Spleen (tissue), 11 donors: ENCODE results near the gene REPS2. TPM values are rescaled to one million over a fixed set of nuclear protein-coding genes. Genes with fewer than 3 reads are reported as not detected.

ENCODE experiments used
- DNase-seq: peaks from one replicate; pipeline ENCODE4 v3.0.0-alpha.2; 2020
- H3K27ac ChIP-seq, 8 donors: fragments of 200-600 bp; sonication (generic) in 7 of 8; 1 replicate in 4 of 8; 2 replicates in 4 of 8; pipeline versions ENCODE4 v1.5.0 to v1.8.0; 2016 to 2021; ENCODE audit warnings: inconsistent platforms in 4 of 8, mild to moderate bottlenecking in 4 of 8, moderate library complexity in 1 of 8
- H3K27me3 ChIP-seq, 7 donors: fragments of 200-600 bp; sonication (generic) in 6 of 7; replicated peaks in 1 of 7; 1 replicate in 4 of 7; 2 replicates in 3 of 7; pipeline versions ENCODE4 v1.5.0 to v1.8.0; 2016 to 2021; ENCODE audit warnings: inconsistent platforms in 3 of 7, mild to moderate bottlenecking in 1 of 7
- H3K36me3 ChIP-seq, 6 donors: fragments of 200-600 bp; sonication (generic) in 5 of 6; 1 replicate in 4 of 6; 2 replicates in 2 of 6; pipeline versions ENCODE4 v1.5.0 to v1.8.0; 2016 to 2021; ENCODE audit warnings: inconsistent platforms in 2 of 6
- H3K4me1 ChIP-seq, 6 donors: fragments of 200-600 bp; sonication (generic) in 5 of 6; 1 replicate in 3 of 6; 2 replicates in 3 of 6; pipeline versions ENCODE4 v1.5.0 to v1.8.0; 2016 to 2021; ENCODE audit warnings: inconsistent platforms in 3 of 6
- H3K4me3 ChIP-seq, 8 donors: fragments of 200-600 bp; sonication (generic) in 7 of 8; 1 replicate in 4 of 8; 2 replicates in 4 of 8; pipeline versions ENCODE4 v1.5.0 to v1.8.0; 2016 to 2021; ENCODE audit warnings: inconsistent platforms in 4 of 8, mild to moderate bottlenecking in 4 of 8, moderate library complexity in 2 of 8
- H3K9me3 ChIP-seq, 8 donors: fragments of 200-600 bp; sonication (generic) in 7 of 8; 1 replicate in 4 of 8; 2 replicates in 4 of 8; pipeline versions ENCODE4 v1.5.0 to v1.8.0; 2016 to 2021; ENCODE audit warnings: inconsistent platforms in 4 of 8
- CTCF ChIP-seq, 11 experiments: fragments of 200-600 bp in 7 of 11; fragments of 450-650 bp in 4 of 11; sonication (generic) in 4 of 11; IDR thresholded peaks in 8 of 11; conservative IDR thresholded peaks in 3 of 11; 1 replicate in 7 of 11; 2 replicates in 4 of 11; pipeline versions ENCODE4 v1.4.0 to v1.8.0; 2016 to 2021; ENCODE audit warnings: antibody characterized with exemption in 11 of 11, inconsistent platforms in 4 of 11, mild to moderate bottlenecking in 1 of 11
- POLR2A ChIP-seq, 3 donors: fragments of 450-650 bp; IDR thresholded peaks; one replicate each; pipeline ENCODE4 v1.5.1; 2017; ENCODE audit warnings: antibody characterized with exemption in 3 of 3, mild to moderate bottlenecking in 1 of 3
- POLR2AphosphoS5 ChIP-seq, 3 donors: sonication (generic); formaldehyde crosslinking; IDR thresholded peaks; one replicate each; pipeline ENCODE4 v1.5.1; 2017; ENCODE audit warnings: antibody characterized with exemption in 3 of 3
- WGBS, 5 donors: extraction: QIAGEN DNeasy Blood & Tissue Kit in 3 of 5; methylation state at CpG; one replicate each; pipeline versions ENCODE4 v1.1.5 to v1.1.7; 2013 to 2018; 5-methylcytosine and 5-hydroxymethylcytosine counted together
- intact Hi-C: fragments of 100-400 bp; cut with DNase I; formaldehyde crosslinking; loops from one replicate; pipeline ENCODE4 v1.15.0; 2023; ENCODE audit warnings: low total_unique reads
- polyA plus RNA-seq, 3 donors: library from polyadenylated mRNA; stranded (reverse); fragments of 200-250 nt; gene quantifications; one replicate each; pipeline ENCODE4 v1.2.1, GENCODE V29; 2013
- total RNA-seq, 7 donors: library from RNA; depleted of rRNA in 3 of 7; stranded (reverse); fragments of >200 nt in 3 of 7; fragmentation: NEBNext Ultra II Directional in 4 of 7; extraction: Animal tissue kit (Norgen Biotek cat#: 25700) in 4 of 7; gene quantifications; one replicate each; pipeline versions ENCODE4 v1.1.0 to v1.2.1, GENCODE V29; 2016 to 2021
- donor health status: healthy with polysubstance abuse.
- donor health status: DM: no; HTN: no; CAD: no; lungs with moderate emphysema.
- donor health status: DM: no; HTN: no; CAD: no.
- donor health status: Bipolar disorder and iron deficiency.
- donor health status: healthy.
- donor health status: DM: no; HTN: no; CAD: no.
- donor health status: DM: yes; HTN: yes; CAD: no.

Gene REPS2
- total and polyA plus RNA-seq, 10 donors, result 1.5 to 18.3 (median 8.0) TPM

- H3K4me3 ChIP-seq, result no peak overlapping the region
- H3K27me3 ChIP-seq, result no peaks in the 10 kb centered on the region
- H3K9me3 ChIP-seq, result no peaks in the 10 kb centered on the region
- no peak for DNase-seq
- TF ChIP-seq CTCF (IDR thresholded peaks at IDR 0.05 in 8 of 11, conservative IDR thresholded peaks at IDR 0.05 in 3 of 11), result no peak
- TF ChIP-seq POLR2A (IDR thresholded peaks at IDR 0.05), result no peak
- TF ChIP-seq POLR2AphosphoS5 (IDR thresholded peaks at IDR 0.05), result no peak
- intact Hi-C loops, result no loop called here
- no peaks in the 10 kb centered on the region for H3K4me1 ChIP-seq
- no peaks in the 10 kb centered on the region for H3K36me3 ChIP-seq
- H3K27ac ChIP-seq, result no peak overlapping the region
Observed at GRCh38 chrX:17031827-17032226, 85.4 kb downstream of the REPS2 start.

- no peak overlapping the region for H3K4me3 ChIP-seq
- TF ChIP-seq CTCF (IDR thresholded peaks at IDR 0.05 in 8 of 11, conservative IDR thresholded peaks at IDR 0.05 in 3 of 11), result no peak
- TF ChIP-seq POLR2A (IDR thresholded peaks at IDR 0.05), result no peak
- TF ChIP-seq POLR2AphosphoS5 (IDR thresholded peaks at IDR 0.05), result no peak
- 65 to 91% (median 71%) methylated on average over 4 of the region's 4 CpGs for WGBS, 5 donors
- H3K27ac ChIP-seq, result no peak overlapping the region
- no peak for DNase-seq
- no peaks in the 10 kb centered on the region for H3K27me3 ChIP-seq
- intact Hi-C loops, result no loop called here
- H3K36me3 ChIP-seq, result no peaks in the 10 kb centered on the region
- H3K9me3 ChIP-seq, result no peaks in the 10 kb centered on the region
- H3K4me1 ChIP-seq, result no peaks in the 10 kb centered on the region
Observed at GRCh38 chrX:17032351-17032750, 85.9 kb downstream of the REPS2 start.

DNA sequence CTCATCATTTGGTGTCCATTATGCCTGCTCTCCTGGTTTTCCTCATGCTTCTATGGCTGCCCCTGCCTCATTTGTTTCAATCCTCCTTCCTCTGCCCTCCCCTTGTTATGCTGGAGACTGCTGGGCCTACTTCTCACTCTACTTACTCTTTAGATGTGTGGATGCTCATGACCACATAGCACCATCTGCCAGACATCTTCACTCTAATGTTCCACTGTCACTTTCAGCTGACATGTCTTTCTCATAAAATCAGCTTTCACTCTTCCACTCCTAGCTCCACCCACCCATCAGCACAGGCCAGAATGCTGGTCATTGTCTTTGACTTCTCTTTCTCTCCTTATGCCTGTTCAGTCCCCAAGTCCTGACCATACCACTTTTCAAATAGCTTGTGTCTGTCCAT lies 86.8 kb downstream of the REPS2 start:
- no peak overlapping the region for H3K4me3 ChIP-seq
- intact Hi-C loops, result no loop called here
- H3K4me1 ChIP-seq, result no peaks in the 10 kb centered on the region
- no peaks in the 10 kb centered on the region for H3K9me3 ChIP-seq
- TF ChIP-seq POLR2AphosphoS5 (IDR thresholded peaks at IDR 0.05) (no peak), POLR2A (IDR thresholded peaks at IDR 0.05) (no peak), CTCF (IDR thresholded peaks at IDR 0.05 in 8 of 11, conservative IDR thresholded peaks at IDR 0.05 in 3 of 11) (no peak)
- DNase-seq, result no peak
- H3K36me3 ChIP-seq, result no peaks in the 10 kb centered on the region
- H3K27me3 ChIP-seq, result no peaks in the 10 kb centered on the region
- H3K27ac ChIP-seq, result no peak overlapping the region

GRCh38 chrX:17035111-17035510 lies 88.7 kb downstream of the REPS2 start:
- Histone ChIP-seq H3K36me3 (no peaks in the 10 kb centered on the region), H3K4me1 (peaks cover 0 to 10% (median 0%) of the 10 kb centered on the region in 6 donors), H3K9me3 (no peaks in the 10 kb centered on the region), H3K4me3 (no peak overlapping the region), H3K27ac (no peak overlapping the region), H3K27me3 (no peaks in the 10 kb centered on the region)
- intact Hi-C loops, result no loop called here
- DNase-seq, result no peak
- TF ChIP-seq POLR2A (IDR thresholded peaks at IDR 0.05) (no peak), POLR2AphosphoS5 (IDR thresholded peaks at IDR 0.05) (no peak), CTCF (IDR thresholded peaks at IDR 0.05 in 8 of 11, conservative IDR thresholded peaks at IDR 0.05 in 3 of 11) (no peak)
- WGBS, 5 donors, result 84 to 96% (median 94%) methylated on average over 3 of the region's 3 CpGs
